HG03103 (cell line): ENCODE measurements around the gene FEM1B.

Source experiments
- ATAC-seq: cut with Tn5 transposase; IDR thresholded peaks from one replicate; pipeline ENCODE4 v1.9.1; 2021; ENCODE audit warnings: low read depth; ENCODE audit not compliant: unreplicated experiment

The FEM1B gene

DNA sequence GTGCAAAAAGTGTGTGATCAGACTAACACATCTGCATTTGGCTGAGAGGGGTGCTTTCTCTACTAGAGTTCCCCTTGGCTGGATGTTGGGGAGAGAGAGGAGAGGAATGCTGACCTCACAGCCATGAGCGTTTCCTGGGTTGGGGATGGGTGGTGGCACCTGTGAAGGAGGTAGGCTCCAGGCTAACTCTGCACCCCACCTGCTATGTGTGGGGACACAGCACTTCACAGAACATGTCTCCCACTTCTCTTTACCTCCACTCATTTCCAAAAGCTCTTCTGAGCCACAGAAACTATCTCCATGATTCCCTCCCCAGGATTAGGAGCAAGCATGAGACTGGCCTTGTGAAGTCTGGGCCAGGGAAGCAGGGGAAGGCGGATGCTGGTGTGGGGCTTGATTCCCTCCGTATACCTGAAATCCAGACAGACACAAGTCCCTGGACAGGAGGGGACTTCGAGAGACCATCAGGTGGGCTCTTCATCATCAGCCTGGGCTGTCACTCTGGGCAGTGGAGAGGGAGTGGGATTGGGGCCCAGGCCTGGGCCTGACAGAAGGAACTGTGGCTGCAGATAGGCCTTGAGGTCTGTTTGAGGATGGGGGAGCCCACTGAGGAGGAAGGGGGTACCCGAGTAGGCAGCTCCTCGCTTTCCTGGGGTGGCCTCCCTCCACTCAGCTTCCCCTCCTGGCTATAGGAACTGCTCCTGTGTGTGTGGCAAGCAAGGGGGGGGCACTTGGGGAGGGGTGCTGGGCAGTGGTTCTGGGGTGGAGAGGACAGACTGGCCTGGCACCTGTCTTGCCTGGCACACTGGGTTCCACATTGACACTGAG lies 40.7 kb downstream of the FEM1B start:
- no peak for ATAC-seq

DNA sequence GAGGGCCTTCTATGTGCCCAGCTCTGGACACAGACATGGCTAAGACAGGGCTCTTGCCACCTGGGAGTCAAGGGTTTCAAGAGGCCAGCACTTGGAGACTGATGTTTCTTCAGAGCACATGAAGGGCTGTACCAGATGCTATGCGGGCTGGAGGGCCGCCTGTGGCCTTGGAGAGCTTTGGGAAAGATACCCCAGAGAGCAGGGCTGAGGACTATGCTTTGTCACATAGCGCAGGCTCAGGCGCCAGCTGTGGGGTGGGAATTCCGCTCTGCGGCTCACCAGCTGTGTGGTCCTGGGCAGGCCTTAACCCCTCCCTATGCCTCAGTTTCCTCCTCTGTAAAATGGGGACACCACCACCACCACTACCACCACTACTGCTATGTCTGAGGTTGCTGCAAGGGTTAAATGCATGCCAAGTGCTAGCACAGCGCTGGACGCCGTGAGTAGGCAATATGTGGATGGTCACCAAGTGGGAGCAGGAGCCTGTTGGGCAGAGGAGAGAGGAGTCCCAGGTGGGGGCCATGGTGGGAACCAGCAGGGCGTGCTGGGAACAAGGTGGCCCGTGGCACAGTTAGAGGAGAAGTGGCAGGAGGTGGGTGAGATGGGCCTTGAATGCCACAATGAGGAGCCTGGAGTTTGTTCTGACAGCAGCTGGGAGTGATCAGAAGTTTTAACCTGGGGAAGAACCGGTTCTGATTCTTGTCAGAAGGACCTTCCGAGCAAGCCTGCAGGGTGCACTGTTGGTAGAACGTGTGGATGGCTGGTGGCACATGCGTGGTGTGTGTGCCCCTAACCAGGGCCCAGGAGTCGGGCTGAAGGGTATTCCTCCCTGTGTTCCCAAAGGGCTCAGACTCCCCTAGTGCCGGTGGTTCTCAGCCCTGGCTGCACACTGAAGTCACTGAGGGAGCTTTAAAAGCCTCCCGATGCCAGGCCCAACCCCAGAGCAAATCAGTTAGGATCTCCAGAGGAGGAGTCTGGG lies 41.7 kb downstream of the FEM1B start:
- ATAC-seq, result no peak

GRCh38 chr15:68319997-68320396 lies 42.5 kb downstream of the FEM1B start:
- no peak for ATAC-seq

DNA sequence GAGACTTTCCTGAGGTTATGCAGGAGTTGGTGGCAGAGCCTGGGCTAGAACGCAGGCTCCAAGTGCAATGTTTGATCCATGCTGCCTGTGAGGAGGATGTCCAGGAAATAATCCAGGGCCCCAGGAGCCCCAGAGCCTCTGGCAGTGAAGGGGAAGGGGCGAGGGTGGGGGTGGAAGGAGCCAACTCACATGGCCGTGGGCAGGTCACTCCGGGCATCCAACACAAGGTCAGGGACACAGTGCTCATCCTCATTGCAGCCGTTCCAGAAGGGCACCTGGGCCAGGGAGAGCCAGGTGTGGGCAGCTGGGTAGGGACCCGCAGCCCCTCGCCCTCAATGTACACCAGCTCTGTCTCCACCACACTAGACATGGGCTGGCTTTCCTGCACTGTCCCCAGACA lies 43.7 kb downstream of the FEM1B start:
- no peak for ATAC-seq

DNA sequence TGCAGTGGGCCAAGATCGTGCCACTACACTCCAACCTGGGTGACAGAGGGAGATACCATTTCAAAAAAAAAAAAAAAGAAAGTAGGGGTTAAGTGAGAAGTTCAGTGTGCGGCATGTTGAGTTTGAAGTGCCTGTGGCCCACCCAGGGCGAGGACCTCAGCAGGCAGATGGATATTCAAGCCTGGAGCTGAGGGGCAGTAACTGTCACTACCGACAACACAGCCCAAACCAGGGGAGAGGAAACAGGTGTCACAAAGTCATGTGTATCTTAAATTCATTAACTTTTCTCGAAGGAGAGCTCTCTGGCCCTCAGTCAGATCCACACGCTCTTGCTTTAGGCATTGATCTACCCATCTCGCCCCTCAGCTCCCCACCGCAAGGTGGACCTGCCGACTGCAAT lies 45.3 kb downstream of the FEM1B start:
- ATAC-seq, result no peak

GRCh38 chr15:68325726-68326125 lies 48.2 kb downstream of the FEM1B start:
- ATAC-seq, result no peak

GRCh38 chr15:68326711-68327354 lies 49.3 kb downstream of the FEM1B start:
- no peak for ATAC-seq

GRCh38 chr15:68328443-68328842 lies 50.9 kb downstream of the FEM1B start:
- no peak for ATAC-seq

DNA sequence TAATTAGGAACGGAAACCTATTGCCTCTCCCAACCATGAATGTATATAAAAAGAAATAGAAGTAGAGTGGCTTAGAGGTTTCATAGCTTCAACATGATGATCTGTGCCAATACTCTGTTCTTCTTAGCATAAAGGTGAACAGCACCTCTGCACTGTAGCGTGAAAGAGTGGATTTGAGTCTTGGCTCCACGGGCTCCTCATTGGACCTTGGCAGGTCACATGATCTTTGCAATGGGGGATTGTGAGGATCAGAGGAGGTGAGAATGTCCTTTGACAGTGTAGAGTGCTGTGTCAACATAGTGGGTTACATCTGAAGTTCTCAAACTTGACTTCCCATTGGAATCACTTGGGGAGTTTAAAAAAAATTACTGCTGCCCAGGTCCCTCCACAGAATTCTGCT lies 51.4 kb downstream of the FEM1B start:
- ATAC-seq, result no peak

GRCh38 chr15:68330416-68330815 lies 52.9 kb downstream of the FEM1B start:
- no peak for ATAC-seq

GRCh38 chr15:68330901-68331300 lies 53.4 kb downstream of the FEM1B start:
- ATAC-seq, result no peak

DNA sequence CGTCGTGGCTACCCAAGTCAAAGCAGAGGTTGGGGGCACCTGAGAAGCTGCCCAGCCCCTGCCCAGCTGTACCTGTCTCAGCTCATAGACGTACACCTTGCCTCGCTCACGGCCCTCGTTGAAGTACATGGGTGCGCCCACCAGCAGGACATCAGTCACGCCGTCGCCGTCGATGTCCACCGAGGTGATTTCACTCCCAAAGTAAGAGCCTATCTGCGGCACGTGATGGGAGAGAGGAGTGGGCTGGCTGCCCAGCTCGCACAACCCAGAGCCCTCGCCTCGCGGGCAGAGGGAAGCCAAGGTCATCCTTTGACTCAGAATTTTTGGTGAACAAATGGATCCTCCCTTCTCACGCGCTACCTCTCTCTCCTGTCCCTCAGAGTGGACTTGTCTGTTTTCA lies 54.7 kb downstream of the FEM1B start:
- no peak for ATAC-seq

DNA sequence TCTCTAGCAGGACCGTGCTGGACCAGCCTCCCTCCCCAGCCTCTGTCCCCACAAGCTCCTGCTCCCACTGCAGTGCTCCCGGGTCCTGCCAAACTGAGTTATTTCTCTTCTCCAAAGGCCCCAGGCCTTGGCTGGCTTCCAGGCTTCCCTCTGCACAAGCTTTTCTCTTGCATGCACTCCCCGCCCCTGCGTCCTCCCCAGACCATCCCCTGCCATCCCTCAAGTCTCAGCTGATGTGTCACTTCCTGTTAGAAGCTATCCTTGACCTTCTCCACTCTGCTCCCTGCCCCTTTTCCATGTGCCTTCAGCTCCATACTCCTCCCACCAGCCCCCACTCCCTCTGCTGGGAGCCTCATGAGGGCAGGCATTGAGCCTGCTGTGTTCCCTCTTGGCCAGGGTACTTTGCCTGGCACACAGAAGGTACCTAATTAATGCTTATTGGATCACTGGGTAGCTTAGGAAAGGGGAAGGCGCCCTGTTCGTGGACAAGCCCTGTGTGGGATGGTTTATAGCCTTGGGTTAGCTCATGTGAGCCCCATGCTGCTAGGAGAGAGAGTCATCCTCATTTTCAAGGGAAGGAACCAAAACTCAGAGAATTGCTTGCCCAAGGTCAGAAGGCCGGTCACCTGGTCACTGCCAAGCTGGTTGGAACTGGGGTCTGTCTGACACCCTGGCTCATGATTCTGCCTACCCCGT lies 56.4 kb downstream of the FEM1B start:
- no peak for ATAC-seq

DNA sequence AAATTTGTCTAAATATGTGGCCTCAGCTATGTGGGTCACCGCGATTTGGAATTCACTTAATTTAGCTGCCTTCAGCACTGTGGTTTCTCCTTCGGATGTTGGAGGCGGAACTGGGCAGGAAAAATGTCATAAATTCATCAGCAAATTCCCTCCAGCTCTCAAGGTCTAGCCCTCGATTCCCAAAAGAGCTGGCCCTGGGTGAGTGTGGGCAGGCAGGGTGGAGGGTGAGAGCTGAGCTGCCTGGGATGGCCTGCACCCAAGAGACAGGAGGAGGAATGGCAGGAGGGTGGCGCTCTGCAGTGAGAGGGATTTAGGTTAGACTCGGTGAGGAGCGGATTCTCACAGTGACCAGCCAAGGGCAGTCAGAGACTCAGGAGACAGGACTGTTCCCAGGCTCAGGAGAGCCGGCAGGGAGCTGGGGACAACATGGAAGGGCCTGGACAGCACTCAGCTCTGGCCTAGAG lies 57.1 kb downstream of the FEM1B start:
- no peak for ATAC-seq

DNA sequence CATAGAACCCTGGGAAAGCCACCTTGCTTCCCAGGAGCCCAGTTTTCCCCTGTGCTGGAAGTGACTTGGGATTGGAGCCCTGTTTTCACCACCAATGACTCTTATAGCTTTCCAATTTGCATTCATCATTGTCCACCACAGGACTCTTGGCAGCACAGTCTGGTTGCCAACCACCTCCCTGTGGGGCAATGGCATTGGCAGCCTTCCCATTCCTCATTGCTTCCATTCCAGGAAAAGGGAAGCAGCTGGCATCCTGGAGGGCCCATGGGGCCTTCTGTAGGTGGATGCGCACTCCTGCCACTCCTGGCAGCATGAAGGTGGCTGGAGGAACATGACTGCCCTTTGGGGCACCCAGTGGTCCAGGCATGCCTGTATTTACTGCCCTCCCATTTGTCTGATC lies 57.7 kb downstream of the FEM1B start:
- ATAC-seq, result no peak

DNA sequence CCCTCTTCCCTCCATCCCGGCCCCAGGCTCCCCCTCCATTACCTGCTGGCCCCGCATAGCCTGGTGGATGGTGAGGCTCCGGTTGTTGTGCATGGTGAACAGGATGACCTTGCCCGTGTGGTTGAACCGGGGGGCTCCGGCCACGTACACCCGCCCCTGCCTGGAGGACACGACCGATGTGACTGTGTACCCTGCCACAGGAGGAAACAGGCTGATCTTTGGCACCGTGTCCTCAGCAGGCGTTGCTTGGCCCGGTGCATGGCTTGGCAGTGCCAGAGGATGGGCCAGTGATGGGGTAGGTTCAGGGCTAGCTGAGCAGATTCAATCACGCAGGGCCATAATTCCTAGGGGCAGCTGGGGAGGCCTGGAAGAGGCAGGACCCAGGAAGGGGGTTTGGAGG lies 58.1 kb downstream of the FEM1B start:
- ATAC-seq, result no peak

GRCh38 chr15:68336516-68336915 lies 59.0 kb downstream of the FEM1B start:
- no peak for ATAC-seq

- ATAC-seq, result no peak
Observed at GRCh38 chr15:68337826-68338225, 60.3 kb downstream of the FEM1B start.

DNA sequence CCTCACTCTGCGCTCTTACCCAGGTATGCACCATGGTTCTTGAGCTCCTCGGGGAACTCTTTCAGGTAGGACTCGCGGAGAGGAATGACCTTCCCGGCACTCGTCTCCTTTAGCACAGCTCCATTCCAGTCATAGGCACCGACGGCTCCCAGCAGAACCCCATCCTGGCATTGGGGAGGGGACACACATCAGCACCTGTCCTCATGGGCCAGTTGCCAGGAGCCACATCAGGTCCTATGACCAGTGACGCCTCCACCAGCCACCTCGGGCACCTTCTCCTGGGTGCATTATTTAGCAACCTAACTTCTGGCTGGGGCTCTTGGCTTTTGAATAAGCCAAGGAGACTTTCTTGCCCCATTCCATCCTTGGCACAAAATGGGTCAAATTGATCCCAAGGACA lies 61.9 kb downstream of the FEM1B start:
- ATAC-seq, result no peak
